Kidney epithelial cell (primary cell): ENCODE data around the gene GPR15. TPM values are rescaled to one million over a fixed set of nuclear protein-coding genes. Genes with fewer than 3 reads are reported as not detected.

Source experiments
- DNase-seq: peaks from one replicate; pipeline ENCODE4 v3.0.0-alpha.2; 2010; ENCODE audit warnings: low read depth
- H3K27me3 ChIP-seq: 2 replicates; pipeline ENCODE4 v1.6.0; 2011; ENCODE audit warnings: low read length; ENCODE audit not compliant: control insufficient read depth, insufficient read depth
- H3K36me3 ChIP-seq: 2 replicates; pipeline ENCODE4 v1.5.1; 2011; ENCODE audit warnings: low read length; ENCODE audit not compliant: control insufficient read depth, insufficient read depth
- H3K4me3 ChIP-seq: 2 replicates; pipeline ENCODE4 v1.5.1; 2011; ENCODE audit warnings: low read depth, mild to moderate bottlenecking, control low read depth, low read length
- total RNA-seq: library from RNA; depleted of rRNA; stranded (reverse); fragments of >200 nt; gene quantifications from 2 replicates; pipeline ENCODE4 v1.2.3, GENCODE V29; 2015
- TF ChIP-seq, protein P1 (sequence below): IDR thresholded peaks from 2 replicates; pipeline ENCODE4 v1.5.1; 2011; ENCODE audit warnings: mild to moderate bottlenecking, moderate library complexity, low read length, control low read depth, inconsistent platforms; ENCODE audit not compliant: insufficient read depth, poor library complexity, severe bottlenecking

The GPR15 gene
- total RNA-seq, 1 donor from 2014 or later, result not detected

DNA sequence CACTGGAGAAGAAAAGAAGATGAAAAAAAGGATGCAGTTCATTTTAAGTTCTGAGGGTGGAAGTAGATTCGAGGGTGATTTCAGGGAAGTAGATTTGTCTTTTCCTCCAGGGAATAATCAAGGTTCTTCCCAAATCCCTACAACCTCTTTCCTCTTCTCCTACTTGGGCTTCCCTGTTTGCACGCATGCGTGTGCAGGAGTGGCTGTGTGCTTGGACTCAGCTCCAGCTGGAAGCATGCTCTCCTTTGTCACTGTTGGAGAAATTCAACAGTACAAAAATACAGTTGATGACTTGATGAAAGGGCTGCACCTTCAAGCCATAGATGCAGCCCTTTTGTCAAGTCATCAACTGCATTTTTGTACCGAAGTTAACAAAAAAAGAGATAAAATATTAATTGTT, 30.5 kb upstream of the GPR15 start:
- Histone ChIP-seq H3K36me3 (no peaks in the 10 kb centered on the region), H3K27me3 (no peaks in the 10 kb centered on the region), H3K4me3 (no peak overlapping the region)
- TF ChIP-seq, protein P1, sequence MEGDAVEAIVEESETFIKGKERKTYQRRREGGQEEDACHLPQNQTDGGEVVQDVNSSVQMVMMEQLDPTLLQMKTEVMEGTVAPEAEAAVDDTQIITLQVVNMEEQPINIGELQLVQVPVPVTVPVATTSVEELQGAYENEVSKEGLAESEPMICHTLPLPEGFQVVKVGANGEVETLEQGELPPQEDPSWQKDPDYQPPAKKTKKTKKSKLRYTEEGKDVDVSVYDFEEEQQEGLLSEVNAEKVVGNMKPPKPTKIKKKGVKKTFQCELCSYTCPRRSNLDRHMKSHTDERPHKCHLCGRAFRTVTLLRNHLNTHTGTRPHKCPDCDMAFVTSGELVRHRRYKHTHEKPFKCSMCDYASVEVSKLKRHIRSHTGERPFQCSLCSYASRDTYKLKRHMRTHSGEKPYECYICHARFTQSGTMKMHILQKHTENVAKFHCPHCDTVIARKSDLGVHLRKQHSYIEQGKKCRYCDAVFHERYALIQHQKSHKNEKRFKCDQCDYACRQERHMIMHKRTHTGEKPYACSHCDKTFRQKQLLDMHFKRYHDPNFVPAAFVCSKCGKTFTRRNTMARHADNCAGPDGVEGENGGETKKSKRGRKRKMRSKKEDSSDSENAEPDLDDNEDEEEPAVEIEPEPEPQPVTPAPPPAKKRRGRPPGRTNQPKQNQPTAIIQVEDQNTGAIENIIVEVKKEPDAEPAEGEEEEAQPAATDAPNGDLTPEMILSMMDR, result no peak
- DNase-seq, result no peak

DNA sequence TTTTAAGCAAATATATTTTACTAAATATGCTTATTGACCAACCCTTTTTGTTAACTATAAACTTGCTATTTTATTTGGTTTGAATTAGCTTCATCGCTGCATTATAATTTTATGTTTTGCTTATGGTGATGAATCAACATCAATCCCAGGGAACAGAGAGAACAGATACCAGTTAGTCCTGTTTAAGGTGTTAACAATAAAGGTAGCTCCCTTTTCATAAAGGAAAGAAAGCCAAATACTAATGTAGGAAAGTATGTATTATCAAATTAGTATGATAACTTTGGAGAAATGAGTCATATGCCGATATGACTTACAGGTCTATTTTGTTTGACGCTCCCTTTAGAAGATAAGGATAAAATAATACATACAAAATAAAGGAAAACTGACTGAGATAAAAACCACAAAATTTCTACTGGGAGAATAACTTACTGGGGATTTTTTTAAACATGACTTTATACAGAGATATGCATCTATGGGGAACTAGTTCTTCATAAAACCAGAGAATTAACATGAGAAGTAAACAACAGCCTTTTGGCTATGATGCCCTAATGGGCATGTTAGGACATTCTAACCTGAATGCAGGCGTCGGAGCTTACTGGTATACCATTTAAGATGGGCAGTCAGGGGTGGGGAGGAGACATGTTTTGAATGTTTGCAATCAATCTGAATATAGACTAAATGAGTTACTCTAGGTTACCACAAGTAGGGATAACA, 29.8 kb upstream of the GPR15 start:
- H3K4me3 ChIP-seq, result no peak overlapping the region

DNA sequence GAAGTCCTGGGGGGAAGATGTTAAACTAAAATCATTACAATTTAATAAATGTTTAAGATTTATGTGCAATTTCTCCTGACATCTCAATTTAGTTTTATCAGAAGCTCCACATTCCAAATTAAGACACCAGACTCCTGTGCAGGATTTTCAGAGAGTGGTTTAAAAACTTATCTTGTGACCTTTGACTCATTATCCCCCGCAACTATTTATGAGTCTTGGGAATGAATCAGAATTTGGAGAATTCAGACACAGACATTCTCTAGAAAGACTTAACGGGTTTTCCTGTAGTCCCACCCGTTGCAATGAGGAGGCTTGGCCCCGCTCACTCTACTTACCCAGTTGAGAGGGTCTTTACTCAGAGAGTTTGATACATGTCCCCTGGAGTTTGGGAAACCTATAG, 27.2 kb upstream of the GPR15 start:
- Histone ChIP-seq H3K4me3 (no peak overlapping the region), H3K27me3 (no peaks in the 10 kb centered on the region), H3K36me3 (no peaks in the 10 kb centered on the region)
- DNase-seq, result no peak
- TF ChIP-seq, protein P1, result no peak

More for the DNA sequence above, 29.8 kb upstream of the GPR15 start:
- no peak for DNase-seq
- Histone ChIP-seq H3K27me3 (no peaks in the 10 kb centered on the region), H3K36me3 (no peaks in the 10 kb centered on the region)
- TF ChIP-seq, protein P1, result no peak

DNA sequence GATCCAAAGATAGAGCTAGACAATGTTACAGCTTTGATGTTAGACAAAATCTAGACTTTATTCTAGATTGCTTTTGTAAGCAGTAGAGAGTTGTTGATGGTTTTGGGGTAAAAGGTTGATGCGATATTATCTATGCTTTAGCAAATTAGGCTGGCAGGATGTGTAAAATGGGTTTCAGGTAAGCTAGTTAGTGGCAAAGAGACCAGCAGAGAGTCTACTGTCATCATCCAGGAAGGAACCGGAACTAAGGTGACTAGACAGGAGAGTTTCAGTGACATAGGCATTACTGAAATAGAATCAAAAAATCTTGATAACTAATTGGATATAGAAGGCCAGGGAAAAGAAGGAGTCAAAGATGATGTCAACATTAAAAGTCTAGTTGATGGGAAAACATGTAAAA, 23.2 kb upstream of the GPR15 start:
- H3K36me3 ChIP-seq, result no peaks in the 10 kb centered on the region
- H3K27me3 ChIP-seq, result no peaks in the 10 kb centered on the region
- DNase-seq, result no peak
- TF ChIP-seq, protein P1, result no peak
- H3K4me3 ChIP-seq, result no peak overlapping the region

DNA sequence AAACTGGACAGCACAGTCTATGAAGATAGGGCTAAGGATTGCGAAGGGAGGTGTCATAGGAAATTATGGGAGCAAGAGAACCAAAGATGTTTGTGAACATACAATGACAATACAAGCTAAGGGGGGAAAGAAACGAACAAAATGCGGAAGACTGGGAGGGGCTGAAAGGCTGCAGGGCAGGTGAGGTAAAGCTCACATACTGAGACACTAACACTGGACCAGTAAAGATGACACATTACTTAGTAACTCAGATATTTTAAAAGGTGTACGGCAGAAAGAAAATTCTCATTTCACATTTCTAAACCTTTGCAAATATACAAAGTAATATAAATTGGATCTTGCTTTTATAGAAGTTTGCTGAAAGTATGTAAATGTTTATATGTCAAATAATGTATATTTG, 19.2 kb upstream of the GPR15 start:
- Histone ChIP-seq H3K27me3 (no peaks in the 10 kb centered on the region), H3K4me3 (no peak overlapping the region), H3K36me3 (no peaks in the 10 kb centered on the region)
- no peak for DNase-seq
- TF ChIP-seq, protein P1, result no peak

DNA sequence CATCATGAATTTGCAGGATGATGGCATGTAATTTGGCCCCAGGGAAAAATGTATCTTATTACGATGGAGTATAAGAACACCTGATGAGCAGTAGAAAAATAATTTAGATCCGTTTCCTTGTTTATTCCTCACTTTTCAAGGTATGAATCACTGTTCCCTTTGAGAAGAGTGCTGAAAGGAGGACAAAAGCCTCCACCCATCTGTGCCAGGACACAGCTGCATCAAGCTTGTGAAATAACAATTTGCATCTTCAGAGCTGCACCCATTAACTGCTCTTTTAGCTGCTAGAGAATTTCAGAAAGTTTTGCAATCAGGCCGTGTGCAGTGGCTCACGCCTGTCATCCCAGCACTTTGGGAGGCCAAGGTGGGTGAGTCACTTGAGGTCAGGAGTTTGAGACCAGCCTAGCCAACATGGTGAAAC, 18.7 kb upstream of the GPR15 start:
- TF ChIP-seq, protein P1, result no peak
- Histone ChIP-seq H3K27me3 (no peaks in the 10 kb centered on the region), H3K36me3 (no peaks in the 10 kb centered on the region), H3K4me3 (no peak overlapping the region)
- DNase-seq, result no peak
